Measurements from ENCODE around the gene SLC25A42.
A peak's percentile ranks its signal among the peaks of the same experiment; 100 is the strongest.

DNA sequence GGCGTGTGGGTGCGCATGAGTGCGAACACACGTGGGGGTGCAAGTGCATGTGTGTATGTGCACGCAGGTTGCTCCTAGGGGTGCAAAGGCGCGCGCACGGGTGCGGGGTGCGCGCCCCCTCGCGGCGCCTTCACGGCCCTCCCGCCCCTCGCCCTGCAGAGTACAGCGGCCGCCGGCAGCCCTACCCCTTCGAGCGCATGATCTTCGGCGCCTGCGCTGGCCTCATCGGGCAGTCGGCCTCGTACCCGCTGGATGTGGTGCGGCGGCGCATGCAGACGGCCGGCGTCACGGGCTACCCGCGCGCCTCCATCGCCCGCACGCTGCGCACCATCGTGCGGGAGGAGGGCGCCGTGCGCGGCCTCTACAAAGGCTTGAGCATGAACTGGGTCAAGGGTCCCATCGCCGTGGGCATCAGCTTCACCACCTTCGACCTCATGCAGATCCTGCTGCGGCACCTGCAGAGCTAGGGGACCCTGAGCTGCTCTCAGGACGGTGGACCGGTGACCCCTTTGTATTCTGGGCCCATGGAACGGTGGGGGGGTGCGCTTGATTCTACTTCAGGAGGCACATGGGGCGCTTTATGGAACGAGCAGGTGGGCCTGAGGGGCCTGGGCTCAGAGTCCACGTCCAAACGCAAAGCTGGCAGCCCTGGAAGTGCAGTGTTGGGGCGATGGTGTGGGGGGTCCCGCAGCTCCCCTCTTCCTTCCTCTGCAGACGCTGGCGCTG is 46.8 kb downstream of the SLC25A42 start:
- TF ChIP-seq, protein P1, sequence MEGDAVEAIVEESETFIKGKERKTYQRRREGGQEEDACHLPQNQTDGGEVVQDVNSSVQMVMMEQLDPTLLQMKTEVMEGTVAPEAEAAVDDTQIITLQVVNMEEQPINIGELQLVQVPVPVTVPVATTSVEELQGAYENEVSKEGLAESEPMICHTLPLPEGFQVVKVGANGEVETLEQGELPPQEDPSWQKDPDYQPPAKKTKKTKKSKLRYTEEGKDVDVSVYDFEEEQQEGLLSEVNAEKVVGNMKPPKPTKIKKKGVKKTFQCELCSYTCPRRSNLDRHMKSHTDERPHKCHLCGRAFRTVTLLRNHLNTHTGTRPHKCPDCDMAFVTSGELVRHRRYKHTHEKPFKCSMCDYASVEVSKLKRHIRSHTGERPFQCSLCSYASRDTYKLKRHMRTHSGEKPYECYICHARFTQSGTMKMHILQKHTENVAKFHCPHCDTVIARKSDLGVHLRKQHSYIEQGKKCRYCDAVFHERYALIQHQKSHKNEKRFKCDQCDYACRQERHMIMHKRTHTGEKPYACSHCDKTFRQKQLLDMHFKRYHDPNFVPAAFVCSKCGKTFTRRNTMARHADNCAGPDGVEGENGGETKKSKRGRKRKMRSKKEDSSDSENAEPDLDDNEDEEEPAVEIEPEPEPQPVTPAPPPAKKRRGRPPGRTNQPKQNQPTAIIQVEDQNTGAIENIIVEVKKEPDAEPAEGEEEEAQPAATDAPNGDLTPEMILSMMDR (IDR thresholded peaks at IDR 0.05): peak in 1 of 3 experiments; percentile 10
- no peak for TF ChIP-seq POLR2AphosphoS5 (IDR thresholded peaks at IDR 0.05; ENCODE audit: insufficient read depth in 1 of 2, low read depth in 1 of 2)
- TF ChIP-seq POLR2A (IDR thresholded peaks at IDR 0.05): no peak
